Body of pancreas (tissue), 4 donors: ENCODE measurements around the gene KATNAL1.

Experiments
- POLR2A ChIP-seq, 3 donors: fragments of 450-650 bp; IDR thresholded peaks; one replicate each; pipeline ENCODE4 v1.6.1; 2016; ENCODE audit warnings: antibody characterized with exemption in 3 of 3, mild to moderate bottlenecking in 2 of 3
- TF ChIP-seq, protein P1 (sequence below), 7 experiments: fragments of 450-650 bp in 4 of 7; fragments of 200-600 bp in 3 of 7; sonication (generic) in 3 of 7; IDR thresholded peaks; one replicate each; pipeline ENCODE4 v1.5.1; 2016 to 2019; ENCODE audit warnings: antibody characterized with exemption in 7 of 7

DNA sequence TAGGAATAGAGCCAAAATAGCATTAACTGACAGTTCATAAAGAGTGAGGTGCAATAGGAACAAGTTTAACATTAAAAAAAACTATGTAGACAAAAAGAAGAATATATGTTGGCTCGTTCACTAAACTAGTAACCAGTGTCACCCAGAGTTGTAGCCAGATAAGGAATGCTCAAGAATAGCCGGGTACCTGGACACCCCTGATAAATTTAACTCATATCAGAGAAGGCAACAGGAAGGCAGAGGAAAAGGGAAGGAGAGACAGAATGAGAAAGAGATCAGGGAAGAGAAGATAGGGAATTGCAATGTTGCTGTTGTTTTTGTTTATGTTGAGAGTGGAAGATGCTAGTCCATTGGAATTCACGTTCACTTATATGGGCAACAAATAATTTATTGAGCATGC lies 31.6 kb upstream of the KATNAL1 start:
- TF ChIP-seq, protein P1, sequence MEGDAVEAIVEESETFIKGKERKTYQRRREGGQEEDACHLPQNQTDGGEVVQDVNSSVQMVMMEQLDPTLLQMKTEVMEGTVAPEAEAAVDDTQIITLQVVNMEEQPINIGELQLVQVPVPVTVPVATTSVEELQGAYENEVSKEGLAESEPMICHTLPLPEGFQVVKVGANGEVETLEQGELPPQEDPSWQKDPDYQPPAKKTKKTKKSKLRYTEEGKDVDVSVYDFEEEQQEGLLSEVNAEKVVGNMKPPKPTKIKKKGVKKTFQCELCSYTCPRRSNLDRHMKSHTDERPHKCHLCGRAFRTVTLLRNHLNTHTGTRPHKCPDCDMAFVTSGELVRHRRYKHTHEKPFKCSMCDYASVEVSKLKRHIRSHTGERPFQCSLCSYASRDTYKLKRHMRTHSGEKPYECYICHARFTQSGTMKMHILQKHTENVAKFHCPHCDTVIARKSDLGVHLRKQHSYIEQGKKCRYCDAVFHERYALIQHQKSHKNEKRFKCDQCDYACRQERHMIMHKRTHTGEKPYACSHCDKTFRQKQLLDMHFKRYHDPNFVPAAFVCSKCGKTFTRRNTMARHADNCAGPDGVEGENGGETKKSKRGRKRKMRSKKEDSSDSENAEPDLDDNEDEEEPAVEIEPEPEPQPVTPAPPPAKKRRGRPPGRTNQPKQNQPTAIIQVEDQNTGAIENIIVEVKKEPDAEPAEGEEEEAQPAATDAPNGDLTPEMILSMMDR (IDR thresholded peaks at IDR 0.05): no peak
- no peak for TF ChIP-seq POLR2A (IDR thresholded peaks at IDR 0.05)
